EH (cell line): ENCODE data around the gene EAF1.
"Not testable (repeated sequence)": the region's sequence is repeated elsewhere in the genome, so short reads cannot be mapped to it uniquely, and the experiment has no call there.

ENCODE experiments used
- DNase-seq: peaks from one replicate; pipeline ENCODE4 v3.0.0-alpha.2; 2015; ENCODE audit warnings: low read depth

Gene EAF1

GRCh38 chr3:15484551-15484950 lies 57.2 kb downstream of the EAF1 start:
- not testable (repeated sequence) for DNase-seq

GRCh38 chr3:15486020-15486419 lies 58.6 kb downstream of the EAF1 start:
- no peak for DNase-seq

GRCh38 chr3:15486979-15487378 lies 59.6 kb downstream of the EAF1 start:
- no peak for DNase-seq

- DNase-seq = no peak
Measured at GRCh38 chr3:15488002-15488401, 60.6 kb downstream of the EAF1 start.

GRCh38 chr3:15490158-15490557 lies 62.8 kb downstream of the EAF1 start:
- no peak for DNase-seq

- DNase-seq = no peak
Measured at GRCh38 chr3:15491143-15491542, 63.7 kb downstream of the EAF1 start.
